HCT116 (cell line): ENCODE data around the gene CRAT. TPM values are rescaled to one million over a fixed set of nuclear protein-coding genes. Genes with fewer than 3 reads are reported as not detected.

Experiments used
- ATAC-seq: fragments of 200-7000 bp; cut with Tn5 transposase; 2 replicates; pipeline ENCODE4 v1.9.1; 2020; ENCODE audit warnings: mild to moderate bottlenecking, moderate library complexity
- BruUV-seq: library from RNA; stranded (reverse); fragments of 400-500 nt; replicated peaks from 2 replicates; lab custom pipeline; 2021; lab: Mats Ljungman, UMichigan
- CTCF ChIA-PET: fragments of 300-600 bp; sonication (Branson Sonifier 250); formaldehyde crosslinking; loops from one replicate; lab custom pipeline; 2021; ENCODE audit warnings: antibody characterized with exemption; lab: Charles Lee
- POLR2A ChIA-PET: fragments of 300-600, 350-600 bp; sonication (Branson Sonifier 250); formaldehyde crosslinking; loops from one replicate; lab custom pipeline; 2021; ENCODE audit warnings: antibody characterized with exemption; lab: Charles Lee
- RAD21 ChIA-PET, 2 experiments: fragments of 300-600 bp; sonication (Branson Sonifier 250); formaldehyde crosslinking; loops; one replicate each; lab custom pipeline; 2023; ENCODE audit warnings: low total read pairs in 2 of 2; ENCODE audit not compliant: uncharacterized antibody in 2 of 2, unreplicated experiment in 2 of 2, low non-redundant PET in 1 of 2; lab: Charles Lee
- DNase-seq: peaks from one replicate; pipeline ENCODE4 v3.0.0-alpha.2; 2010; ENCODE audit warnings: low read depth, low spot score
- H2AFZ ChIP-seq: fragments of 200-600 bp; shearing (Covaris generic), sonication (generic); 2 replicates; pipeline ENCODE4 v1.6.1; 2017; ENCODE audit warnings: low read depth, mixed run types, mixed read lengths, antibody characterized with exemption, low read length; ENCODE audit not compliant: poor library complexity, severe bottlenecking
- H3K27ac ChIP-seq: 2 replicates; pipeline ENCODE4 v1.5.1; 2012; ENCODE audit warnings: low read depth, low read length
- H3K27me3 ChIP-seq: fragments of 200-600 bp; sonication (generic); 2 replicates; pipeline ENCODE4 v1.6.1; 2016; ENCODE audit warnings: mixed run types, low read length, mixed read lengths; ENCODE audit not compliant: insufficient read depth
- H3K36me3 ChIP-seq, 2 experiments: fragments of 200-500 bp in 1 of 2; fragments of 200-600 bp in 1 of 2; sonication (Bioruptor generic) in 1 of 2; sonication (generic) in 1 of 2; 2 replicates each; pipeline versions ENCODE4 v1.5.1 to v1.6.1; 2014 to 2016; ENCODE audit warnings: low read length in 2 of 2, inconsistent platforms in 1 of 2, mixed read lengths in 1 of 2, mixed run types in 1 of 2; ENCODE audit not compliant: insufficient read depth in 2 of 2, control insufficient read depth in 1 of 2
- H3K4me1 ChIP-seq, 2 experiments: fragments of 200-600 bp in 1 of 2; sonication (generic) in 1 of 2; 2 replicates each; pipeline versions ENCODE4 v1.5.1 to v1.6.1; 2012 to 2017; ENCODE audit warnings: low read length in 2 of 2, inconsistent platforms in 1 of 2, mild to moderate bottlenecking in 1 of 2, mixed read lengths in 1 of 2, mixed run types in 1 of 2, moderate library complexity in 1 of 2; ENCODE audit not compliant: insufficient read depth in 2 of 2, control insufficient read depth in 1 of 2
- H3K4me2 ChIP-seq: fragments of 200-600 bp; sonication (generic); 2 replicates; pipeline ENCODE4 v1.6.1; 2017; ENCODE audit warnings: mixed run types, low read length, mixed read lengths
- H3K4me3 ChIP-seq, 2 experiments: fragments of 200-600 bp in 1 of 2; sonication (generic) in 1 of 2; replicated peaks in 1 of 2; 2 replicates each; pipeline ENCODE4 v1.5.1; 2011 to 2016; ENCODE audit warnings: low read length in 2 of 2, control low read depth in 1 of 2, low read depth in 1 of 2, mild to moderate bottlenecking in 1 of 2, mixed read lengths in 1 of 2, mixed run types in 1 of 2
- H3K79me2 ChIP-seq: fragments of 200-600 bp; sonication (generic); 2 replicates; pipeline ENCODE4 v1.6.1; 2017; ENCODE audit warnings: mild to moderate bottlenecking, mixed run types, low read length, moderate library complexity, mixed read lengths; ENCODE audit not compliant: insufficient read depth
- H3K9ac ChIP-seq: fragments of 200-600 bp; sonication (generic); 2 replicates; pipeline ENCODE4 v1.6.1; 2016; ENCODE audit warnings: low read length, mixed read lengths
- H3K9me2 ChIP-seq: fragments of 200-600 bp; sonication (generic), shearing (Covaris generic); 2 replicates; pipeline ENCODE4 v1.6.1; 2017; ENCODE audit warnings: mixed run types, mild to moderate bottlenecking, moderate library complexity; ENCODE audit not compliant: insufficient read depth
- H3K9me3 ChIP-seq, 2 experiments: fragments of 200-500 bp in 1 of 2; fragments of 200-600 bp in 1 of 2; sonication (Bioruptor generic) in 1 of 2; sonication (generic) in 1 of 2; 2 replicates each; pipeline ENCODE4 v1.6.1; 2014 to 2017; ENCODE audit warnings: low read length in 2 of 2, mixed read lengths in 2 of 2, inconsistent platforms in 1 of 2, low read depth in 1 of 2, mild to moderate bottlenecking in 1 of 2, mixed run types in 1 of 2, moderate library complexity in 1 of 2; ENCODE audit not compliant: control insufficient read depth in 1 of 2, insufficient read depth in 1 of 2
- H4K20me1 ChIP-seq: fragments of 200-600 bp; sonication (generic), shearing (Covaris generic); 2 replicates; pipeline ENCODE4 v1.6.1; 2017; ENCODE audit warnings: mixed run types, mild to moderate bottlenecking, moderate library complexity; ENCODE audit not compliant: insufficient read depth
- CBX3 ChIP-seq: IDR thresholded peaks from 2 replicates; pipeline ENCODE4 v1.6.1; 2012; ENCODE audit warnings: low read depth
- EGR1 ChIP-seq: IDR thresholded peaks from 2 replicates; pipeline ENCODE4 v1.6.1; 2012; ENCODE audit warnings: low read depth
- ELF1 ChIP-seq: IDR thresholded peaks from 2 replicates; pipeline ENCODE4 v1.6.1; 2012; ENCODE audit warnings: low read depth, borderline replicate concordance
- EZH2 ChIP-seq: fragments of 200-600 bp; sonication (generic); IDR thresholded peaks from 2 replicates; pipeline ENCODE4 v1.6.1; 2017; ENCODE audit warnings: antibody characterized with exemption, mixed run types
- FOSL1 ChIP-seq: IDR thresholded peaks from 2 replicates; pipeline ENCODE4 v1.6.1; 2012; ENCODE audit warnings: low read depth
- JUND ChIP-seq: IDR thresholded peaks from 2 replicates; pipeline ENCODE4 v1.6.1; 2012
- POLR2AphosphoS5 ChIP-seq: IDR thresholded peaks from 2 replicates; pipeline ENCODE4 v1.6.1; 2011; ENCODE audit warnings: mild to moderate bottlenecking, low read depth, low read length, moderate library complexity
- SIN3A ChIP-seq: IDR thresholded peaks from 2 replicates; pipeline ENCODE4 v1.6.1; 2012; ENCODE audit warnings: low read depth
- SP1 ChIP-seq: IDR thresholded peaks from 2 replicates; pipeline ENCODE4 v1.6.1; 2012; ENCODE audit warnings: low read depth
- SRF ChIP-seq: IDR thresholded peaks from 2 replicates; pipeline ENCODE4 v1.6.1; 2012; ENCODE audit warnings: low read depth
- TCF7L2 ChIP-seq: IDR thresholded peaks from 2 replicates; pipeline ENCODE4 v1.7.0; 2011; ENCODE audit warnings: borderline replicate concordance, inconsistent platforms; ENCODE audit not compliant: insufficient read depth, insufficient read length; ENCODE audit errors: extremely low read depth
- ZFX ChIP-seq: fragments of 450-650 bp; IDR thresholded peaks from 2 replicates; pipeline ENCODE4 v1.6.1; 2017
- ZNF274 ChIP-seq: fragments of 200-500 bp; sonication (Bioruptor generic); IDR thresholded peaks from 2 replicates; pipeline ENCODE4 v1.6.1; 2014; ENCODE audit warnings: mild to moderate bottlenecking, low read depth, low read length, inconsistent platforms
- intact Hi-C: fragments of 100-400 bp; cut with micrococcal nuclease; formaldehyde crosslinking; loops from 2 replicates; pipeline ENCODE4 v1.10.0; 2022
- total RNA-seq: library from RNA; stranded (reverse); gene quantifications from one replicate; pipeline ENCODE4 v1.2.1, GENCODE V29; 2021; ENCODE audit not compliant: unreplicated experiment
- TF ChIP-seq, protein P1 (sequence below): IDR thresholded peaks from 2 replicates; pipeline ENCODE4 v1.6.1; 2011; ENCODE audit warnings: mild to moderate bottlenecking, low read length, moderate library complexity; ENCODE audit not compliant: insufficient replicate concordance; ENCODE audit errors: extremely low read depth
- TF ChIP-seq, protein P2 (sequence below): IDR thresholded peaks from 2 replicates; pipeline ENCODE4 v1.6.1; 2012
- TF ChIP-seq, protein P3 (sequence below): IDR thresholded peaks from 2 replicates; pipeline ENCODE4 v1.6.1; 2012; ENCODE audit warnings: low read depth

The CRAT gene
- total RNA-seq, 1 experiment from 2014 or later: 29.0 TPM

DNA sequence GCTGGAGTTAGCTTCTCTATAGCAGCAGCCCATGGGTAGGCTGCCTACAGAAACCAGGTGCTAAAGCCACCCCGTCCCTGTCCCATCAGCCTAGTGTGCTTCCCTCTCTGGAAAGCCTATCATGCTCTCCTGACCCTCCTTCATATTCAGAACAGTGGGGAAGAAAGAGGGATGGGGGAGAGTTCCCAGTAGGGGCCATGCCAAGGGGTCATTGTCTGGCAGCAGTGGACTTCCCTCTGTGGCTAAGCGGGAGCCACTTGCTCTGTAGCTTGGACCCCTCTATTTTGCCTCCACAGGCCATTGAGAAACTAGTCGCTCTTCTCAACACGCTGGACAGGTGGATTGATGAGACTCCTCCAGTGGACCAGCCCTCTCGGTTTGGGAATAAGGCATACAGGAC lies 18.1 kb upstream of the CRAT start:
- H3K9me2 ChIP-seq: no peaks in the 10 kb centered on the region
- no peak overlapping the region for H3K4me3 ChIP-seq
- no peak overlapping the region for H3K9ac ChIP-seq
- intact Hi-C loops: no loop called here
- H3K79me2 ChIP-seq: peaks cover 13% of the 10 kb centered on the region; the same call in 1 of the 2 replicates
- no TSS peak for BruUV-seq
- POLR2A ChIA-PET: no interaction called here
- ATAC-seq (no peak), DNase-seq (no peak)
- no peaks in the 10 kb centered on the region for H4K20me1 ChIP-seq
- no peak overlapping the region for H2AFZ ChIP-seq
- H3K27ac ChIP-seq: no peak overlapping the region
- H3K9me3 ChIP-seq: no peaks in the 10 kb centered on the region
- peaks cover 11 to 37% of the 10 kb centered on the region in 2 experiments for H3K4me1 ChIP-seq
- CTCF ChIA-PET: interaction anchor here (4.8 kb wide), 1 partner anchor 496 kb away, joined by 91 read pairs; the partner anchor contains the start of gene NTMT1
- H3K27me3 ChIP-seq: no peaks in the 10 kb centered on the region
- TF ChIP-seq, protein P1, sequence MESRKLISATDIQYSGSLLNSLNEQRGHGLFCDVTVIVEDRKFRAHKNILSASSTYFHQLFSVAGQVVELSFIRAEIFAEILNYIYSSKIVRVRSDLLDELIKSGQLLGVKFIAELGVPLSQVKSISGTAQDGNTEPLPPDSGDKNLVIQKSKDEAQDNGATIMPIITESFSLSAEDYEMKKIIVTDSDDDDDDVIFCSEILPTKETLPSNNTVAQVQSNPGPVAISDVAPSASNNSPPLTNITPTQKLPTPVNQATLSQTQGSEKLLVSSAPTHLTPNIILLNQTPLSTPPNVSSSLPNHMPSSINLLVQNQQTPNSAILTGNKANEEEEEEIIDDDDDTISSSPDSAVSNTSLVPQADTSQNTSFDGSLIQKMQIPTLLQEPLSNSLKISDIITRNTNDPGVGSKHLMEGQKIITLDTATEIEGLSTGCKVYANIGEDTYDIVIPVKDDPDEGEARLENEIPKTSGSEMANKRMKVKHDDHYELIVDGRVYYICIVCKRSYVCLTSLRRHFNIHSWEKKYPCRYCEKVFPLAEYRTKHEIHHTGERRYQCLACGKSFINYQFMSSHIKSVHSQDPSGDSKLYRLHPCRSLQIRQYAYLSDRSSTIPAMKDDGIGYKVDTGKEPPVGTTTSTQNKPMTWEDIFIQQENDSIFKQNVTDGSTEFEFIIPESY: no peak
- TF ChIP-seq ZNF274: no peak
- TF ChIP-seq FOSL1: no peak
- TF ChIP-seq JUND: no peak
- TF ChIP-seq SP1: no peak
- TF ChIP-seq ELF1: no peak
- no peak for TF ChIP-seq CBX3
- TF ChIP-seq SRF: no peak
- TF ChIP-seq SIN3A: no peak
- TF ChIP-seq TCF7L2: no peak
- no peak for TF ChIP-seq POLR2AphosphoS5
- TF ChIP-seq ZFX: no peak
- TF ChIP-seq EGR1: no peak
- TF ChIP-seq, protein P2, sequence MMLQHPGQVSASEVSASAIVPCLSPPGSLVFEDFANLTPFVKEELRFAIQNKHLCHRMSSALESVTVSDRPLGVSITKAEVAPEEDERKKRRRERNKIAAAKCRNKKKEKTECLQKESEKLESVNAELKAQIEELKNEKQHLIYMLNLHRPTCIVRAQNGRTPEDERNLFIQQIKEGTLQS: no peak
- TF ChIP-seq EZH2: no peak
- TF ChIP-seq, protein P3, sequence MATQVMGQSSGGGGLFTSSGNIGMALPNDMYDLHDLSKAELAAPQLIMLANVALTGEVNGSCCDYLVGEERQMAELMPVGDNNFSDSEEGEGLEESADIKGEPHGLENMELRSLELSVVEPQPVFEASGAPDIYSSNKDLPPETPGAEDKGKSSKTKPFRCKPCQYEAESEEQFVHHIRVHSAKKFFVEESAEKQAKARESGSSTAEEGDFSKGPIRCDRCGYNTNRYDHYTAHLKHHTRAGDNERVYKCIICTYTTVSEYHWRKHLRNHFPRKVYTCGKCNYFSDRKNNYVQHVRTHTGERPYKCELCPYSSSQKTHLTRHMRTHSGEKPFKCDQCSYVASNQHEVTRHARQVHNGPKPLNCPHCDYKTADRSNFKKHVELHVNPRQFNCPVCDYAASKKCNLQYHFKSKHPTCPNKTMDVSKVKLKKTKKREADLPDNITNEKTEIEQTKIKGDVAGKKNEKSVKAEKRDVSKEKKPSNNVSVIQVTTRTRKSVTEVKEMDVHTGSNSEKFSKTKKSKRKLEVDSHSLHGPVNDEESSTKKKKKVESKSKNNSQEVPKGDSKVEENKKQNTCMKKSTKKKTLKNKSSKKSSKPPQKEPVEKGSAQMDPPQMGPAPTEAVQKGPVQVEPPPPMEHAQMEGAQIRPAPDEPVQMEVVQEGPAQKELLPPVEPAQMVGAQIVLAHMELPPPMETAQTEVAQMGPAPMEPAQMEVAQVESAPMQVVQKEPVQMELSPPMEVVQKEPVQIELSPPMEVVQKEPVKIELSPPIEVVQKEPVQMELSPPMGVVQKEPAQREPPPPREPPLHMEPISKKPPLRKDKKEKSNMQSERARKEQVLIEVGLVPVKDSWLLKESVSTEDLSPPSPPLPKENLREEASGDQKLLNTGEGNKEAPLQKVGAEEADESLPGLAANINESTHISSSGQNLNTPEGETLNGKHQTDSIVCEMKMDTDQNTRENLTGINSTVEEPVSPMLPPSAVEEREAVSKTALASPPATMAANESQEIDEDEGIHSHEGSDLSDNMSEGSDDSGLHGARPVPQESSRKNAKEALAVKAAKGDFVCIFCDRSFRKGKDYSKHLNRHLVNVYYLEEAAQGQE: no peak
- H3K36me3 ChIP-seq: peaks cover 5 to 32% of the 10 kb centered on the region in 2 experiments; a peak in 3 of 4 replicates
- no peak overlapping the region for H3K4me2 ChIP-seq
- RAD21 ChIA-PET: no interaction called here
